OCI-LY1 (cell line): Measurements from ENCODE around the gene GSTT4.
"Not testable (repeated sequence)": the region's sequence is repeated elsewhere in the genome, so short reads cannot be mapped to it uniquely, and the experiment has no call there.

ENCODE experiments used
- H2AFZ ChIP-seq: fragments of 200-600 bp; sonication (generic), shearing (Covaris generic); 2 replicates; pipeline ENCODE4 v1.6.0; 2014; ENCODE audit warnings: antibody characterized with exemption, mild to moderate bottlenecking, low read length
- H3F3A ChIP-seq: fragments of 200-600 bp; sonication (generic), shearing (Covaris generic); 2 replicates; pipeline ENCODE4 v1.6.0; 2014; ENCODE audit warnings: mild to moderate bottlenecking, antibody characterized with exemption, low read length, moderate library complexity; ENCODE audit not compliant: insufficient read depth
- H3K27ac ChIP-seq: fragments of 200-600 bp; sonication (generic); 2 replicates; pipeline ENCODE4 v1.5.1; 2014; ENCODE audit warnings: low read length, mixed run types, mild to moderate bottlenecking, low read depth; ENCODE audit not compliant: poor library complexity, severe bottlenecking
- H3K27me3 ChIP-seq: fragments of 200-600 bp; sonication (generic); 2 replicates; pipeline ENCODE4 v1.6.0; 2014; ENCODE audit warnings: antibody characterized with exemption, mild to moderate bottlenecking, low read length, moderate library complexity; ENCODE audit not compliant: insufficient read depth
- H3K36me3 ChIP-seq: fragments of 200-600 bp; sonication (generic); 2 replicates; pipeline ENCODE4 v1.6.1; 2014; ENCODE audit warnings: mild to moderate bottlenecking, antibody characterized with exemption, low read length, moderate library complexity, mixed read lengths; ENCODE audit not compliant: insufficient read depth
- H3K4me1 ChIP-seq: fragments of 200-600 bp; sonication (generic); 2 replicates; pipeline ENCODE4 v1.5.1; 2014; ENCODE audit warnings: mild to moderate bottlenecking, low read length, moderate library complexity; ENCODE audit not compliant: insufficient read depth, severe bottlenecking
- H3K4me2 ChIP-seq: fragments of 200-600 bp; sonication (generic), shearing (Covaris generic); 2 replicates; pipeline ENCODE4 v1.6.1; 2014; ENCODE audit warnings: low read length
- H3K4me3 ChIP-seq: fragments of 200-600 bp; sonication (generic); 2 replicates; pipeline ENCODE4 v1.5.1; 2014; ENCODE audit warnings: low read length, low read depth, mild to moderate bottlenecking, mixed read lengths; ENCODE audit not compliant: poor library complexity, severe bottlenecking
- H3K79me2 ChIP-seq: fragments of 200-600 bp; shearing (Covaris generic); 2 replicates; pipeline ENCODE4 v1.6.1; 2016; ENCODE audit warnings: mixed run types, low read length, mixed read lengths; ENCODE audit not compliant: insufficient read depth
- H3K9ac ChIP-seq: fragments of 200-600 bp; sonication (generic), shearing (Covaris generic); 2 replicates; pipeline ENCODE4 v1.6.1; 2014; ENCODE audit warnings: mild to moderate bottlenecking, low read length, mixed read lengths
- H3K9me2 ChIP-seq: fragments of 200-600 bp; sonication (generic), shearing (Covaris generic); 2 replicates; pipeline ENCODE4 v1.6.1; 2014; ENCODE audit warnings: low read depth, mild to moderate bottlenecking, low read length, mixed read lengths
- H3K9me3 ChIP-seq: fragments of 200-600 bp; shearing (Covaris generic); 2 replicates; pipeline ENCODE4 v1.6.1; 2014; ENCODE audit warnings: low read length, mixed read lengths
- H4K20me1 ChIP-seq: fragments of 200-600 bp; sonication (generic), shearing (Covaris generic); 2 replicates; pipeline ENCODE4 v1.6.0; 2016; ENCODE audit warnings: mild to moderate bottlenecking, low read length; ENCODE audit not compliant: insufficient read depth
- EZH2 ChIP-seq: fragments of 200-600 bp; sonication (generic), shearing (Covaris generic); IDR thresholded peaks from 2 replicates; pipeline ENCODE4 v1.8.0; 2017; ENCODE audit warnings: borderline replicate concordance, mixed run types, mild to moderate bottlenecking, antibody characterized with exemption, low read length, moderate library complexity, mixed read lengths
- TF ChIP-seq, protein P1 (sequence below): fragments of 200-600 bp; sonication (generic), shearing (Covaris generic); IDR thresholded peaks from 2 replicates; pipeline ENCODE4 v1.5.1; 2017; ENCODE audit warnings: mild to moderate bottlenecking, antibody characterized with exemption, low read length, moderate library complexity, mixed read lengths

GSTT4 gene

DNA sequence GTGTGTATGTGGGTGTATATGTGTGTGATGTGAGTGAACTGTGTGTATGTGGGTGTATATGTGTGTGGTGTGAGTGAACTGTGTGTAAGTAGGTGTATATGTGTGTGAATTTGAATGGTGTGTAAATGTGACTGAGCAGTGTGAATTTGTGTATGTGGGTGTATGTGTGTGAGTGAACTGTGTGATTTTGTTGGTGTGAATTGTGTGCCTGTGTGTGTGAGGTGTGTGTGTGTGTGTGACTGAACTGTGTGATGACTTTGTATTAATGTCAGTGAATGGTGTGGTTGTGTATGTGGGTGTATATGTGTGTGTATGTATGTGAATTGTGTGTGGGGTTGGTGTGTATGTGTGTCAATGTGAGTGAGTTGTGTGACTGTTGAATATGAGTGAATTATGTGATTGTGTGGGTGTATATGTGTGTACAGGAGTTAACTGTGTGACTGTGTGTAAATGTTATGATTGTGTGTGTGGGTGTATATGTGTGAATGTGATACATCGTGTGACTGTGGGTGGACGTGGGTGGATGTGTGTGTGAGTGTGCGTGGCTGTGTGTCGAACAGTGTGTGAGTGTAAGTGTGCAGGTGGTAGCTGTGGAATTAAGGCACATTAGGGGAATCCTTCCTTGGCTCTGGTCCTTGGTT lies 18.6 kb downstream of the GSTT4 start:
- H3K4me1 ChIP-seq, H3K9ac ChIP-seq, H3K9me3 ChIP-seq, H3K4me3 ChIP-seq, H3K36me3 ChIP-seq, H2AFZ ChIP-seq, H3K27ac ChIP-seq, H3K4me2 ChIP-seq, H4K20me1 ChIP-seq, H3K79me2 ChIP-seq, H3F3A ChIP-seq, H3K9me2 ChIP-seq, H3K27me3 ChIP-seq: not testable (repeated sequence)

DNA sequence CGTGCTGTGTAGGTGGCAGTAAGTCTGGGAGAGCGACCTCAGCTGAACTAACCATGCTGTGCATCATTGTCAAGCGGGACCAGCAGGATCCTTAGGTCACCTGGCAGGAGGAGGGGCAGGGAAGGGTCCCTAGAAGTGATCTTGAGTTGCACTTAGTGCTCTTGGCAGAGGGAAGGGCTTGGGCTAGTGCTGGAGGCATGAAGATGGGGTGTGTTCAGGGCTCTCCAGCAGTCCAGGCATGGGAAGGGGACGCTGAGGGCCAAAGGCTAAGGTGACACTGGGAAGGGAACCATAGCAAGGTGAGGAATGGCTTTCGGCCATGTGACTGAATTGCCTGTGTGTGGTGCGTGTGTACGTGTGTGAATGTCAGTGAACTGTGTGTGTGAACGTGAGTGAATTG lies 19.2 kb downstream of the GSTT4 start:
- H3K27ac ChIP-seq, H3K9me3 ChIP-seq, H2AFZ ChIP-seq, H3K79me2 ChIP-seq, H3K4me1 ChIP-seq, H3K9me2 ChIP-seq, H3K9ac ChIP-seq, H3K4me3 ChIP-seq, H3K27me3 ChIP-seq, H4K20me1 ChIP-seq, H3K4me2 ChIP-seq, H3K36me3 ChIP-seq, H3F3A ChIP-seq: not testable (repeated sequence)

DNA sequence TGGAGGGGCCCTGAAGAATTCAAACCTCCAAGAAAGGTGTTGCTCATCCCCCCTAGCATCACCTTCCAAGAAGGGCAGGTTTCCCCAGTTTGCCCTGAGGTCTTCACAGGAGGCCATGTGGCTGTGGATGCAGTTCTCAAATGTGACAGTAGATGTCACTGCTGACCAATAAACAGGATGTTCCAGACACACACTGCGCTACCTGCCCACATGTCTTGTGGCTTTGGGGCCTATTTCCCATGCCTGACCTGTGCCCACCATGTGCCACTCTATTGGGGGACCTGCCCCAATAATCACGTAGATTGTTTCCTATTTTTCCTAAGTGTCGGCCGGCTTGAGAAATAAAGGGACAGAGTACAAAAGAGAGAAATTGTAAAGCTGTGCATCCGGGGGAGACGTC lies 20.8 kb downstream of the GSTT4 start:
- no peaks in the 10 kb centered on the region for H3F3A ChIP-seq

DNA sequence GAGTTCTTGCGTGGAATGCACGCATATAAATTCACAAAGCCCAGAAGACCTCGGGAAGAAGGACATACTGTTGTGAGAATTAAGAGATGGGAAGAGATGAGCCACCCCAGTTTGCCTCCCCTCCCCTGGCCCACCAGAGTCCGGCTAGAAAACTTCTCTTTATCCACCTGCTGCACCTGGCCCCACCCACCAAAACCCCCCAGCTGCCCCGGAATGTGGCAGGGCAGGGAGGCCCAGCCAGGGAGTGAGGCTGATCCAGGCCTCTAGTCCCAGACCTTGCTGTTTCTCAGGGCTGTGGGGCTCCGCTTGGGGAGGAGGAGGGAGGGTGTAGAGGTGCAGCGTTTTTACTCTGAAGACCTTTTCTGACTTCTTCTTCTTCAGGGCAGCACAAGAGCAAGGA lies 24.7 kb downstream of the GSTT4 start:
- not testable (repeated sequence) for H3K9ac ChIP-seq, H3K27me3 ChIP-seq, H3K9me2 ChIP-seq, H3F3A ChIP-seq, H3K4me2 ChIP-seq, H3K27ac ChIP-seq, H3K4me1 ChIP-seq, H3K79me2 ChIP-seq, H2AFZ ChIP-seq, H4K20me1 ChIP-seq, H3K36me3 ChIP-seq, H3K4me3 ChIP-seq, H3K9me3 ChIP-seq

More for the DNA sequence above, 20.8 kb downstream of the GSTT4 start:
- Histone ChIP-seq H3K4me1 (no peaks in the 10 kb centered on the region), H3K27me3 (no peaks in the 10 kb centered on the region), H3K9ac (no peak overlapping the region), H4K20me1 (no peaks in the 10 kb centered on the region), H3K4me2 (no peak overlapping the region), H3K4me3 (no peak overlapping the region), H2AFZ (no peak overlapping the region), H3K36me3 (no peaks in the 10 kb centered on the region), H3K79me2 (no peaks in the 10 kb centered on the region), H3K9me2 (no peaks in the 10 kb centered on the region), H3K27ac (no peak overlapping the region), H3K9me3 (no peaks in the 10 kb centered on the region)
- TF ChIP-seq EZH2 = no peak
- TF ChIP-seq, protein P1, sequence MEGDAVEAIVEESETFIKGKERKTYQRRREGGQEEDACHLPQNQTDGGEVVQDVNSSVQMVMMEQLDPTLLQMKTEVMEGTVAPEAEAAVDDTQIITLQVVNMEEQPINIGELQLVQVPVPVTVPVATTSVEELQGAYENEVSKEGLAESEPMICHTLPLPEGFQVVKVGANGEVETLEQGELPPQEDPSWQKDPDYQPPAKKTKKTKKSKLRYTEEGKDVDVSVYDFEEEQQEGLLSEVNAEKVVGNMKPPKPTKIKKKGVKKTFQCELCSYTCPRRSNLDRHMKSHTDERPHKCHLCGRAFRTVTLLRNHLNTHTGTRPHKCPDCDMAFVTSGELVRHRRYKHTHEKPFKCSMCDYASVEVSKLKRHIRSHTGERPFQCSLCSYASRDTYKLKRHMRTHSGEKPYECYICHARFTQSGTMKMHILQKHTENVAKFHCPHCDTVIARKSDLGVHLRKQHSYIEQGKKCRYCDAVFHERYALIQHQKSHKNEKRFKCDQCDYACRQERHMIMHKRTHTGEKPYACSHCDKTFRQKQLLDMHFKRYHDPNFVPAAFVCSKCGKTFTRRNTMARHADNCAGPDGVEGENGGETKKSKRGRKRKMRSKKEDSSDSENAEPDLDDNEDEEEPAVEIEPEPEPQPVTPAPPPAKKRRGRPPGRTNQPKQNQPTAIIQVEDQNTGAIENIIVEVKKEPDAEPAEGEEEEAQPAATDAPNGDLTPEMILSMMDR = no peak

DNA sequence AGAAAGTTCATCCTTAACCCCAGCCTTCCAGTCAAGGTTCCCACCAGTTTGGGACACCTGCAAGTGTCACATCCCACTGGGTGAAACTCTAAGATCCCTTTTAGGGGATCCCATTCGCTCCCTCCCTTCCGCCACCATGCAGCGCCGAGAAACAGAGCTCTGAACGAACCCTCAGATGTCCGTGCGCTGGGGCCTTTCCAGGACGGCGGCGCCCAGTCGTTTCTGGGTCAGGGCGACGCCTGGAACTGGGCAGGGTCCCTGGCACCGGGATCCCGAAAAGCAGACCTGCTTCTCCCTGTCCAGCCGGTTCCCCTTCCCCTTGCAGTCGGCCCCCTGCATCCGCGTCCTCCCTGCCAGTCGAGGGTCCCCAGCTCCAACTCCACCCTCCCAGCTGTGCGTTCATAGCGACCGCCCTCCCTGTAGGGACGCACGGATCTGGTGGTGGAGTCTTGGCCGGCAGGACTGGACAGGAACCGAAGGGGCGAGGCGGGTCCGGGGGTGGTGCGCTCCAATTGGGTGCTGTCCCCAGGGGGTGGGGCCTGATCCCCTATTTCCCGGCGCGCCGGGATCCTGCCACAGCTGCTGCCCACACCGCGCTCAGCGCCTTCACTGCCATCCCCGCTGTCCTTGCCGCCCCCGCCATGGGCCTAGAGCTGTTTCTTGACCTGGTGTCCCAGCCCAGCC lies 25.6 kb downstream of the GSTT4 start, which contains the start of gene GSTT2:
Gene GSTT2 (plus strand): TSS at position 578 of the 684 bp plus-strand sequence.
- H3K79me2 ChIP-seq, H2AFZ ChIP-seq, H3K4me1 ChIP-seq, H3K36me3 ChIP-seq, H3K9me3 ChIP-seq, H3K27ac ChIP-seq, H3F3A ChIP-seq, H3K27me3 ChIP-seq, H3K4me2 ChIP-seq, H3K9ac ChIP-seq, H3K9me2 ChIP-seq, H3K4me3 ChIP-seq, H4K20me1 ChIP-seq: not testable (repeated sequence)

DNA sequence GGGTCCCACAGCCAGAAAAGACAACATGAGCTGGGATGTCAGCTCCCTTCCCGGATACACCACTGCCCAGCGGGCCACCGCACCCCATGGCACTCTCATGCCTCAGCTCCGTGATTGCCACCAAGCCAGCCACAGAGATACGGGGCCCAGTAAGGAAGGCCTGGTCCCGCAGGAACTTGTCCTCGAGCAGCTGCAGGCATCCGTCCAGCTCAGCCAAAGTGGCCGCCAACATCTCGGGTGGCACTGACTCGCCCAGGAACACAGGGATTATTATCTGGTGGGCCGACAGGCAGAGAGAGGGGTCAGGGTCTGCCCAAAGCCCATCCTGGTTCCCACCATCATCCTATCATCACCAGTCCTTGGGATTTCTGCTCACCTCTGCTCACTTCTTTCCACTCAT lies 27.9 kb downstream of the GSTT4 start:
- H3K36me3 ChIP-seq, H3K79me2 ChIP-seq, H3K27ac ChIP-seq, H3K4me2 ChIP-seq, H4K20me1 ChIP-seq, H2AFZ ChIP-seq, H3K4me1 ChIP-seq, H3F3A ChIP-seq, H3K9me2 ChIP-seq, H3K27me3 ChIP-seq, H3K9ac ChIP-seq, H3K9me3 ChIP-seq, H3K4me3 ChIP-seq: not testable (repeated sequence)
